H1 (cell line): ENCODE results near the gene MATR3.

Experiments used
- EZH2 ChIP-seq: fragments of 200-600 bp; sonication (generic); IDR thresholded peaks from 2 replicates; pipeline ENCODE4 v1.7.1; 2012; ENCODE audit warnings: low read depth, mild to moderate bottlenecking, moderate library complexity, low read length, inconsistent platforms; ENCODE audit not compliant: severe bottlenecking
- JUND ChIP-seq: IDR thresholded peaks from 2 replicates; pipeline ENCODE4 v1.6.1; 2011; ENCODE audit warnings: mild to moderate bottlenecking, improper control_type of control experiment, low read length
- MAFK ChIP-seq: IDR thresholded peaks from 2 replicates; pipeline ENCODE4 v1.6.1; 2012; ENCODE audit warnings: low read depth, mild to moderate bottlenecking, improper control_type of control experiment, low read length
- POLR2A ChIP-seq, 2 experiments: IDR thresholded peaks; 1 replicate in 1 of 2; 2 replicates in 1 of 2; pipeline ENCODE4 v1.6.1; 2011; ENCODE audit warnings: low read depth in 2 of 2, low read length in 2 of 2, mild to moderate bottlenecking in 2 of 2; ENCODE audit errors: control extremely low read depth in 1 of 2
- POLR2AphosphoS5 ChIP-seq: IDR thresholded peaks from 2 replicates; pipeline ENCODE4 v1.6.1; 2011; ENCODE audit warnings: low read depth, low read length
- RFX5 ChIP-seq: IDR thresholded peaks from 2 replicates; pipeline ENCODE4 v1.6.1; 2011; ENCODE audit warnings: low read depth, low read length, improper control_type of control experiment, borderline replicate concordance
- SAP30 ChIP-seq: fragments of 300-600 bp; sonication (generic); IDR thresholded peaks from 2 replicates; pipeline ENCODE4 v1.7.1; 2012; ENCODE audit warnings: low read length, moderate library complexity, mild to moderate bottlenecking, inconsistent platforms; ENCODE audit not compliant: insufficient read depth, insufficient replicate concordance
- SP1 ChIP-seq: IDR thresholded peaks from 2 replicates; pipeline ENCODE4 v1.6.1; 2011; ENCODE audit warnings: low read depth, low read length
- SP2 ChIP-seq: IDR thresholded peaks from 2 replicates; pipeline ENCODE4 v1.6.1; 2012; ENCODE audit warnings: mild to moderate bottlenecking, low read length, inconsistent platforms
- SRF ChIP-seq: IDR thresholded peaks from 2 replicates; pipeline ENCODE4 v1.6.1; 2011; ENCODE audit warnings: mild to moderate bottlenecking, low read depth, low read length, moderate library complexity
- TAF1 ChIP-seq: IDR thresholded peaks from 2 replicates; pipeline ENCODE4 v1.6.1; 2011; ENCODE audit warnings: mild to moderate bottlenecking, low read depth, low read length
- TCF12 ChIP-seq: IDR thresholded peaks from 2 replicates; pipeline ENCODE4 v1.6.1; 2011; ENCODE audit warnings: low read depth, mild to moderate bottlenecking, low read length
- TF ChIP-seq, protein P1 (sequence below), 3 experiments: IDR thresholded peaks; 1 replicate in 2 of 3; 2 replicates in 1 of 3; pipeline versions ENCODE4 v1.5.1 to v1.6.1; 2011; ENCODE audit warnings: low read length in 3 of 3, mild to moderate bottlenecking in 3 of 3, inconsistent platforms in 2 of 3, low read depth in 1 of 3, moderate library complexity in 1 of 3; ENCODE audit not compliant: insufficient read depth in 1 of 3; ENCODE audit errors: control extremely low read depth in 1 of 3

DNA sequence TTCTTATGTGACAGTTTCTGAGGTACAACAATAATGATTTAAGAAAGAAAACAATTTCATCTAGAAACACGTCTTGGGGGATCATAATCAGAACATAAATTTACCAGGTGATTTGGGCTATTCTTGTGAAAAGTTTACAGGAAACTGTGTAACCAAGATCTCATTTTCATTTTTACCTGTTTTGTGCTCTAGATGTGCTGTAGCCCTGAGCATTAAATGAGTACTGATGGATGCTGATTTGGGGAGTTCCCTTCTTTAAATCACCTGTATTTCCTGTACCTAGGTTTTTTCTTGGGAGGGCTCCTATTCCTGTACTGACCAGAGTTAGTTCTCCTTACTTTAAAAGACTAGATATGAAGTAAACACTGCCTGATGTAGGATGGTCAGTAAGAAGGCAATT lies 12.7 kb downstream of the MATR3 start:
- TF ChIP-seq SRF = no peak
- no peak for TF ChIP-seq JUND
- TF ChIP-seq, protein P1, sequence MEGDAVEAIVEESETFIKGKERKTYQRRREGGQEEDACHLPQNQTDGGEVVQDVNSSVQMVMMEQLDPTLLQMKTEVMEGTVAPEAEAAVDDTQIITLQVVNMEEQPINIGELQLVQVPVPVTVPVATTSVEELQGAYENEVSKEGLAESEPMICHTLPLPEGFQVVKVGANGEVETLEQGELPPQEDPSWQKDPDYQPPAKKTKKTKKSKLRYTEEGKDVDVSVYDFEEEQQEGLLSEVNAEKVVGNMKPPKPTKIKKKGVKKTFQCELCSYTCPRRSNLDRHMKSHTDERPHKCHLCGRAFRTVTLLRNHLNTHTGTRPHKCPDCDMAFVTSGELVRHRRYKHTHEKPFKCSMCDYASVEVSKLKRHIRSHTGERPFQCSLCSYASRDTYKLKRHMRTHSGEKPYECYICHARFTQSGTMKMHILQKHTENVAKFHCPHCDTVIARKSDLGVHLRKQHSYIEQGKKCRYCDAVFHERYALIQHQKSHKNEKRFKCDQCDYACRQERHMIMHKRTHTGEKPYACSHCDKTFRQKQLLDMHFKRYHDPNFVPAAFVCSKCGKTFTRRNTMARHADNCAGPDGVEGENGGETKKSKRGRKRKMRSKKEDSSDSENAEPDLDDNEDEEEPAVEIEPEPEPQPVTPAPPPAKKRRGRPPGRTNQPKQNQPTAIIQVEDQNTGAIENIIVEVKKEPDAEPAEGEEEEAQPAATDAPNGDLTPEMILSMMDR (IDR thresholded peaks at IDR 0.05; ENCODE audit: control extremely low read depth in 1 of 3, insufficient read depth in 1 of 3, low read depth in 1 of 3, low read length in 3 of 3) = no peak
- TF ChIP-seq TAF1 = no peak
- no peak for TF ChIP-seq MAFK
- TF ChIP-seq POLR2A (IDR thresholded peaks at IDR 0.05; ENCODE audit: control extremely low read depth in 1 of 2, low read depth in 2 of 2, low read length in 2 of 2) = peak; percentile 18 to 32; a peak in 2 of 3 replicates
- TF ChIP-seq SAP30 = no peak
- TF ChIP-seq TCF12 = no peak
- TF ChIP-seq RFX5 = no peak
- TF ChIP-seq SP1 = no peak
- TF ChIP-seq EZH2 = no peak
- no peak for TF ChIP-seq SP2
- no peak for TF ChIP-seq POLR2AphosphoS5
